Measurements from ENCODE around the gene FMN1. TPM values are rescaled to one million over a fixed set of nuclear protein-coding genes. Genes with fewer than 3 reads are reported as not detected.

Gene FMN1
- total RNA-seq, 1 experiment from 2014 or later, result 25.8 TPM

DNA sequence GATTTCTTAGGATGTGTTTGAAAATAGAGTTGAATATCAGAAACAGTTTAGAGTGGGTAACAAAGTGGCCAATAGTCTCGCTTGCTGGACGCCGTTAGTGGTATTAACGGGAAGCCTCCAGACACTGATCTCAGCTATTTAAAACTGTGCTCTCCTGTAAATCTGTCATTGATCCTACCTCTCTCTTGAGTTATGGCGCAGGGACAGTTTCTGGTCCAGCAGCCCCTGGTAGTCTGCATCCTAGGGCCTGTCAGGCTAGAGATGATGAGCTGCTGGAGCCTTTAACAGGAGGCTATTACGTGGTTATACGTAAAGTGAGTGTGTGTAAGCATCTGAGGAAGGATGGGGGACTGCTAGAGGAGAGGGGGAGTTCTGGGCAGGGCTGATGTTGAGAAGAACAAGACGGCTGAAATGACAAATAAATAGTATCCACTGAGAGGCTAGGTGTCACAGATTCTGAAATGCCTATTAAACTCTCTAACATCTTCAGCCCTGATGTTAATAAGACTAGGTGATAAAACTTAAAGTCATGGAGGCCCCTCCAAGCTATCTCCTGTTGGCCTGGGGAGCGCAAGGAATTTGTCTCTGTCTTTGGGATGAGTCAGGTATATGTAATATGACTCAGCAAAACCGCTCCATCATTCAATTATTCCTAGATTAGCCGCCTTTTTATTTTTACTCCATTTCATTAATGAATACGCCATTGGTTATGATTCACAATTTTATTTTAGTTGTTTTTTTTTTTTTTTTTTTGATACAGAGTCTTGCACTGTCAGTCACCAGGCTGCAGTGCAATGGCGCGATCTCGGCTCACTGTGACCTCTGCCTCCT is 321.0 kb downstream of the FMN1 start:
- CTCF ChIA-PET, result no interaction called here
- POLR2A ChIA-PET (ENCODE audit: unreplicated experiment), result no interaction called here

DNA sequence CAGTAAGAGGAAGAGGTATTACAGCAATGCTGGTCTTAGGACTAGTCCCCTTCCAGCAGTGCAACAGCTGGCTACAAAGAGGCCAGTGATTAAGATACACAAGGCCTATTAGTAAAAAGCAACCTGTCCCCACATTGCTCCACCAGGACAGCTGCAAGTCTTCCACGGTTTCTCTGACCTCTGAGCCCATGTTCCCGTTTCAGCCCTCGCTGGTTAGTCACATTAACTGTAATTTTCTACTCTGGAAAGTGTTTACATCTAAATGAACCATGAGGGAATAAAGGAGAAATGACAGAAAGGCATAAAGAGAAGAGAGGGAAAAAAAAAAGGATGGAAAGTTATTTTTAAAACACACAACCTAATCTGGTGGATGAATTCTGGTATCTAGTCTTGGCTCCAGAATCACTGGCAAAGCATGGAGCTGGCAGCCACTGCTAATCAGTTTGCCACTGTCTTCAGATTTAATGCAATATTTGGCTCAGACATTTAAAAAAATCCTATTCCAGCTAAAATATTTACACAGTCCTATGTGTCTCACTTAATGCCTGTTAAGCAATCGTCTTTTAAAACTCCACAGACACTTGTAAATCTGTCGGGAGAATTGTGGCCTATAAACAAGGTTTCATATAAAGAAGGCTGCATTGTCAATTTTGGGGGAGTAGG is 321.8 kb downstream of the FMN1 start:
- Histone ChIP-seq H3K4me3 (no peak overlapping the region), H2AFZ (no peak overlapping the region), H3K27ac (no peak overlapping the region), H3K36me3 (ENCODE audit: low read depth) (peaks cover 9% of the 10 kb centered on the region; the same call in 1 of the 2 replicates), H3K79me2 (ENCODE audit: low read depth) (no peaks in the 10 kb centered on the region), H3K27me3 (ENCODE audit: insufficient read depth, low read depth) (no peaks in the 10 kb centered on the region), H3K4me2 (no peak overlapping the region), H3K9me2 (ENCODE audit: insufficient read depth) (no peaks in the 10 kb centered on the region), H4K20me1 (ENCODE audit: insufficient read depth) (no peaks in the 10 kb centered on the region), H3F3A (ENCODE audit: insufficient read depth, low read depth) (no peaks in the 10 kb centered on the region), H3K9me3 (ENCODE audit: insufficient read depth, low read depth) (no peaks in the 10 kb centered on the region), H3K4me1 (replicated peaks; ENCODE audit: insufficient read depth) (no peaks in the 10 kb centered on the region)
- BruUV-seq (replicated peaks), result no TSS peak
- POLR2A ChIA-PET (ENCODE audit: unreplicated experiment), result no interaction called here
- CTCF ChIA-PET, result no interaction called here
- intact Hi-C loops (cut with micrococcal nuclease; ENCODE audit: unreplicated experiment), result no loop called here
- no peak for DNase-seq
- TF ChIP-seq, protein P1, sequence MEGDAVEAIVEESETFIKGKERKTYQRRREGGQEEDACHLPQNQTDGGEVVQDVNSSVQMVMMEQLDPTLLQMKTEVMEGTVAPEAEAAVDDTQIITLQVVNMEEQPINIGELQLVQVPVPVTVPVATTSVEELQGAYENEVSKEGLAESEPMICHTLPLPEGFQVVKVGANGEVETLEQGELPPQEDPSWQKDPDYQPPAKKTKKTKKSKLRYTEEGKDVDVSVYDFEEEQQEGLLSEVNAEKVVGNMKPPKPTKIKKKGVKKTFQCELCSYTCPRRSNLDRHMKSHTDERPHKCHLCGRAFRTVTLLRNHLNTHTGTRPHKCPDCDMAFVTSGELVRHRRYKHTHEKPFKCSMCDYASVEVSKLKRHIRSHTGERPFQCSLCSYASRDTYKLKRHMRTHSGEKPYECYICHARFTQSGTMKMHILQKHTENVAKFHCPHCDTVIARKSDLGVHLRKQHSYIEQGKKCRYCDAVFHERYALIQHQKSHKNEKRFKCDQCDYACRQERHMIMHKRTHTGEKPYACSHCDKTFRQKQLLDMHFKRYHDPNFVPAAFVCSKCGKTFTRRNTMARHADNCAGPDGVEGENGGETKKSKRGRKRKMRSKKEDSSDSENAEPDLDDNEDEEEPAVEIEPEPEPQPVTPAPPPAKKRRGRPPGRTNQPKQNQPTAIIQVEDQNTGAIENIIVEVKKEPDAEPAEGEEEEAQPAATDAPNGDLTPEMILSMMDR (conservative IDR thresholded peaks at IDR 0.05), result no peak
- TF ChIP-seq EZH2 (IDR thresholded peaks at IDR 0.05; ENCODE audit: low read depth), result no peak

More for the DNA sequence above, 321.0 kb downstream of the FMN1 start:
- Histone ChIP-seq H3K4me3 (no peak overlapping the region), H3K79me2 (ENCODE audit: low read depth) (no peaks in the 10 kb centered on the region), H3K27me3 (ENCODE audit: insufficient read depth, low read depth) (no peaks in the 10 kb centered on the region), H3K36me3 (ENCODE audit: low read depth) (peaks cover 4% of the 10 kb centered on the region; the same call in 1 of the 2 replicates), H3K9me2 (ENCODE audit: insufficient read depth) (no peaks in the 10 kb centered on the region), H3K27ac (no peak overlapping the region), H2AFZ (no peak overlapping the region), H3F3A (ENCODE audit: insufficient read depth, low read depth) (no peaks in the 10 kb centered on the region), H3K4me1 (replicated peaks; ENCODE audit: insufficient read depth) (no peaks in the 10 kb centered on the region), H3K9me3 (ENCODE audit: insufficient read depth, low read depth) (no peaks in the 10 kb centered on the region), H3K4me2 (no peak overlapping the region), H4K20me1 (ENCODE audit: insufficient read depth) (no peaks in the 10 kb centered on the region)
- intact Hi-C loops (cut with micrococcal nuclease; ENCODE audit: unreplicated experiment), result no loop called here
- no peak for DNase-seq
- TF ChIP-seq, protein P1 (conservative IDR thresholded peaks at IDR 0.05), result no peak
- no peak for TF ChIP-seq EZH2 (IDR thresholded peaks at IDR 0.05; ENCODE audit: low read depth)
- BruUV-seq (replicated peaks), result no TSS peak

DNA sequence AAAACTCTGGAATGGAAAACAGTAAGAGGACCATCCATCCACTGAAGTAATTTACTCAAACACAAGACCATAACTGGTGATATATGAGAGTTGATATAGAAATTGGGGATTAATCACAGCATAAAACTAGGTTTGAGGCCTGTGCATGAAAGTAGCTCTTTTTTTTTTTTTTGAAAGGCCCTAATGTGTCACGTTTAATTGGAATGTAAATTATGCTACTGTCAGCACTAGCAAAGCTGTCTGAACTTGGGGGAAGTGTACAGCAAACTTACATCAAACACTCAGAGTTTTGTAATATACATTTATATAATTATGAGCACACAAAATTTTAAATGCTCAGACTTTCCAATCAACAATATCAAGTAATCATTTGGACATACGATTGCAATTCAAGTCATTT is 322.6 kb downstream of the FMN1 start:
- H3K4me1 ChIP-seq (replicated peaks; ENCODE audit: insufficient read depth), result peaks cover 8% of the 10 kb centered on the region
- no peaks in the 10 kb centered on the region for H3K9me2 ChIP-seq (ENCODE audit: insufficient read depth)
- CTCF ChIA-PET, result no interaction called here
- H3K79me2 ChIP-seq (ENCODE audit: low read depth), result no peaks in the 10 kb centered on the region
- no peak overlapping the region for H3K4me3 ChIP-seq
- POLR2A ChIA-PET (ENCODE audit: unreplicated experiment), result no interaction called here
- BruUV-seq (replicated peaks), result no TSS peak
- no peak for DNase-seq
- H3K27ac ChIP-seq, result no peak overlapping the region
- no peak overlapping the region for H2AFZ ChIP-seq
- no peaks in the 10 kb centered on the region for H3K27me3 ChIP-seq (ENCODE audit: insufficient read depth, low read depth)
- H3K4me2 ChIP-seq, result no peak overlapping the region
- H3K9me3 ChIP-seq (ENCODE audit: insufficient read depth, low read depth), result no peaks in the 10 kb centered on the region
- H3F3A ChIP-seq (ENCODE audit: insufficient read depth, low read depth), result no peaks in the 10 kb centered on the region
- H4K20me1 ChIP-seq (ENCODE audit: insufficient read depth), result no peaks in the 10 kb centered on the region
- peaks cover 10% of the 10 kb centered on the region; the same call in 1 of the 2 replicates for H3K36me3 ChIP-seq (ENCODE audit: low read depth)
- no peak for TF ChIP-seq EZH2 (IDR thresholded peaks at IDR 0.05; ENCODE audit: low read depth)
- intact Hi-C loops (cut with micrococcal nuclease; ENCODE audit: unreplicated experiment), result no loop called here
